Nephron (organoid): ENCODE measurements around the gene CBX3.
A peak's percentile ranks its signal among the peaks of the same experiment; 100 is the strongest.

Experiments used
- H3K27ac Mint-ChIP-seq, 3 experiments: 2 replicates each; pipeline ENCODE4 v1.8.0; 2020; ENCODE audit warnings: mixed read lengths in 3 of 3, mild to moderate bottlenecking in 2 of 3, moderate library complexity in 1 of 3
- H3K27me3 Mint-ChIP-seq: 2 replicates; pipeline ENCODE4 v1.8.0; 2021; ENCODE audit warnings: low read depth, mild to moderate bottlenecking, moderate library complexity, mixed read lengths
- H3K36me3 Mint-ChIP-seq: 2 replicates; pipeline ENCODE4 v1.8.0; 2020; ENCODE audit warnings: low read depth, mixed read lengths
- H3K4me1 Mint-ChIP-seq: 2 replicates; pipeline ENCODE4 v1.8.0; 2020; ENCODE audit warnings: mixed read lengths
- H3K4me3 Mint-ChIP-seq, 3 experiments: 2 replicates each; pipeline ENCODE4 v1.8.0; 2020; ENCODE audit warnings: mild to moderate bottlenecking in 3 of 3, mixed read lengths in 3 of 3, moderate library complexity in 2 of 3
- H3K9me3 Mint-ChIP-seq: 2 replicates; pipeline ENCODE4 v1.8.0; 2020; ENCODE audit warnings: mixed read lengths
- TF ChIP-seq, protein P1 (sequence below), 3 experiments: fragments of 200-600 bp; sonication (generic); IDR thresholded peaks; one replicate each; pipeline ENCODE4 v1.5.0; 2021; ENCODE audit warnings: antibody characterized with exemption in 3 of 3; ENCODE audit not compliant: unreplicated experiment in 3 of 3

CBX3 gene

DNA sequence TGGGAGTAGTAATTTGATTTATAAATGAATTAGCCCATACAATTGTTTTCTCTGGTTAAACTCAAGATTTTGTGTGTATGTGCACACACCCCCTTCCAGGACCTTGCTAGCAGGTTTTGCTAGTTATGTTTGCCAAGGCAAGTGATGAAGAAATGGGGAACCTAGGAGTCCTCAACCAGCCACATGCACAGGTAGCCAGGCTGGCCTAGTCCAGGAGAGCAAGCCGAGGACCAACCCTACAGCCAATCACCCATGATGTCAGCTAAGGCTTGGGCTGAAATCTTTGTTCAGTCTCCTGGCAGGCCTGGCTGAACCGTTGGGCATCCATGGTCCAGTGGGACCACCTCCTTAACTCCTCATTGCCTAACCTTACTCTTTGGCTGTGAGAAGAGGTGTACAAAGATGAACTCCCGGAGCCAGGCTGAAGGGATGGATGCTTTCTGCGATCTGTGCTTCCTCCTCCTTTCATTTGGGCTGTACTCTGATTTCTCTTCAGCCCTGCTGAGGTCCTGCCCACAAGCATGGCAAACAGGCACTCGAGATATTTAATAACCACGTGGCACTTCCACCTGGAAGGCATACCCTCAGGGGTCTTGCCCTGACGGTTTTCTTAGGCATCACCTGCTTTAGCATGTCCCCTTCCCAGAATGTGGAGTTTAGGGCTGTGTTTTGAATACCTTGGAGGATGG lies 23.1 kb upstream of the CBX3 start:
- Mint-ChIP-seq H3K36me3 (peaks cover 24% of the 10 kb centered on the region), H3K27ac (no peak overlapping the region), H3K27me3 (peaks cover 4% of the 10 kb centered on the region), H3K9me3 (peaks cover 8% of the 10 kb centered on the region), H3K4me1 (no peaks in the 10 kb centered on the region), H3K4me3 (no peak overlapping the region)
- TF ChIP-seq, protein P1, sequence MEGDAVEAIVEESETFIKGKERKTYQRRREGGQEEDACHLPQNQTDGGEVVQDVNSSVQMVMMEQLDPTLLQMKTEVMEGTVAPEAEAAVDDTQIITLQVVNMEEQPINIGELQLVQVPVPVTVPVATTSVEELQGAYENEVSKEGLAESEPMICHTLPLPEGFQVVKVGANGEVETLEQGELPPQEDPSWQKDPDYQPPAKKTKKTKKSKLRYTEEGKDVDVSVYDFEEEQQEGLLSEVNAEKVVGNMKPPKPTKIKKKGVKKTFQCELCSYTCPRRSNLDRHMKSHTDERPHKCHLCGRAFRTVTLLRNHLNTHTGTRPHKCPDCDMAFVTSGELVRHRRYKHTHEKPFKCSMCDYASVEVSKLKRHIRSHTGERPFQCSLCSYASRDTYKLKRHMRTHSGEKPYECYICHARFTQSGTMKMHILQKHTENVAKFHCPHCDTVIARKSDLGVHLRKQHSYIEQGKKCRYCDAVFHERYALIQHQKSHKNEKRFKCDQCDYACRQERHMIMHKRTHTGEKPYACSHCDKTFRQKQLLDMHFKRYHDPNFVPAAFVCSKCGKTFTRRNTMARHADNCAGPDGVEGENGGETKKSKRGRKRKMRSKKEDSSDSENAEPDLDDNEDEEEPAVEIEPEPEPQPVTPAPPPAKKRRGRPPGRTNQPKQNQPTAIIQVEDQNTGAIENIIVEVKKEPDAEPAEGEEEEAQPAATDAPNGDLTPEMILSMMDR (IDR thresholded peaks at IDR 0.05; ENCODE audit: unreplicated experiment in 3 of 3): no peak

DNA sequence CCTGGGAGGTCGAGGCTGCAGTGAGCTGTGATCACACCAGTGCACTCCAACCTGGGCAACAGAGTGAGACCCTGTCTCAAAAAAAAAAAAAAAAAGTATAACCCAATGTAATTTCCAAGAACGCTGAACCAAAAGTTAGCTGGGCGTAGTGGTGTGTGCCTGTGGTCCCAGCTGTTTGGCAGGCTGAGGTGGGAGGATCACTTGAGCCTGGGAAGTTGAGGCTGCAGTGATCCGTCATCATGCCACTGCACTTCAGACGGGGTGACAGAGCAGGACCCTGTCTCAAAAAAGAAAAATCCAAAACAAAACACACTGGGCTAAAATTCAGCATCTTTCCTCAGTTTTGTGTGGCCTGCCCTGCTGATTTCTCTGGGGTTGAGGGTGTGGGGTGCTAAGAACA lies 22.1 kb upstream of the CBX3 start:
- H3K4me1 Mint-ChIP-seq: no peaks in the 10 kb centered on the region
- TF ChIP-seq, protein P1 (IDR thresholded peaks at IDR 0.05; ENCODE audit: unreplicated experiment in 3 of 3): no peak
- peaks cover under 1% of the 10 kb centered on the region for H3K27me3 Mint-ChIP-seq
- peaks cover 3% of the 10 kb centered on the region for H3K9me3 Mint-ChIP-seq
- H3K4me3 Mint-ChIP-seq: no peak overlapping the region
- peaks cover 15% of the 10 kb centered on the region for H3K36me3 Mint-ChIP-seq
- no peak overlapping the region for H3K27ac Mint-ChIP-seq

DNA sequence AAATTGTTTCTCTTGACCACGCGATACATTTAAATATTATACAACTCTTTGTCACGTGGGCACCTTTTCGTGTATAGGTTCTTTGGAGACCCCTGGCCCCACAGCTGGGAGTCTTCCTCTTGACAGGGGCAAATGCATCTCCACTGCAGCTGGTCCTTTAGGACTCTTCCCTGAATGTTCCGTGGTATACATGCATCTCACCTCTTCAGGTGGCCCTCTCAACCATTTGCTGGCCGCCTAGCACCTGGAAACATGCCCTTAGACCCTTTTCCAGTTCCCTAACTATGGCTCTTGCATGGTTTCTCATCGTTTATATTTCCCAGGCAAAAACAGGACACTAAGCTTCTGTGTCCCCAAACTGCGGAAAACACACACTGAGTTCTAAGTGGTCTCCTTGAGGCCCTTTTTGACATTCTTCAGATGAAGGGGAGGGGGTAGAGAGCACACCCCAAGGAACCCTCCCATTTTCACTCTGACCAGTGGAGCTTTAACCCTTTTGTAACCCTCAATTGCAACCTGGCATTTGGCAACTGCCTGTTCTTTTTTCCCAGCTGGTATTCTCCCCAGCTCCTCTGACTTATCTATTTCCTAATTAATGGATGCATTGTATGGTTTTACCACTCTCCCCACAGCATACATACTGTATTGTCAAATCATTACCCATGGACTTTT lies 21.6 kb upstream of the CBX3 start:
- no peaks in the 10 kb centered on the region for H3K4me1 Mint-ChIP-seq
- H3K9me3 Mint-ChIP-seq: peaks cover 3% of the 10 kb centered on the region
- TF ChIP-seq, protein P1 (IDR thresholded peaks at IDR 0.05; ENCODE audit: unreplicated experiment in 3 of 3): no peak
- peaks cover 15% of the 10 kb centered on the region for H3K36me3 Mint-ChIP-seq
- no peak overlapping the region for H3K27ac Mint-ChIP-seq
- H3K4me3 Mint-ChIP-seq: no peak overlapping the region
- H3K27me3 Mint-ChIP-seq: no peaks in the 10 kb centered on the region

DNA sequence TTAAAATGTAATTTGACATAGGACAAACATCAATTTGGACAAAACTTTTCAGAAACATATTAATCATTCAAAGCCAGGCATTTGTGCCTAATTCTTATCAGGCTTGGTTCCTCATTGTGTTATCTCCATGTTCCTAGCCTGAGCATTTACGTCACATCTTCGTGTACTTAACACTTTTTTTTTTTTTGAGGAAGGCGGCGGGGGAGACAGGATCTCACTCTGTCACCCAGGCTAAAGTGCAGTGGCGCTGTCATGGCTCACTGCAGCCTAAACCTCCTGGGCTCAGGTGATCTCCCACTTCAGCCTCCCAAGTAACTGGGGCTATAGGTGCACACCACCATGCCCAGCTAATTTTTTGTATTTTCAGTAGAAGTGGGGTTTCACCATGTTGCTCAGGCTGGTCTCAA lies 20.8 kb upstream of the CBX3 start:
- H3K27ac Mint-ChIP-seq: peak overlapping the region in 1 of 3 experiments; percentile 8
- no peaks in the 10 kb centered on the region for H3K27me3 Mint-ChIP-seq
- H3K9me3 Mint-ChIP-seq: peaks cover 3% of the 10 kb centered on the region
- no peaks in the 10 kb centered on the region for H3K4me1 Mint-ChIP-seq
- TF ChIP-seq, protein P1 (IDR thresholded peaks at IDR 0.05; ENCODE audit: unreplicated experiment in 3 of 3): no peak
- no peak overlapping the region for H3K4me3 Mint-ChIP-seq
- H3K36me3 Mint-ChIP-seq: peaks cover 23% of the 10 kb centered on the region

DNA sequence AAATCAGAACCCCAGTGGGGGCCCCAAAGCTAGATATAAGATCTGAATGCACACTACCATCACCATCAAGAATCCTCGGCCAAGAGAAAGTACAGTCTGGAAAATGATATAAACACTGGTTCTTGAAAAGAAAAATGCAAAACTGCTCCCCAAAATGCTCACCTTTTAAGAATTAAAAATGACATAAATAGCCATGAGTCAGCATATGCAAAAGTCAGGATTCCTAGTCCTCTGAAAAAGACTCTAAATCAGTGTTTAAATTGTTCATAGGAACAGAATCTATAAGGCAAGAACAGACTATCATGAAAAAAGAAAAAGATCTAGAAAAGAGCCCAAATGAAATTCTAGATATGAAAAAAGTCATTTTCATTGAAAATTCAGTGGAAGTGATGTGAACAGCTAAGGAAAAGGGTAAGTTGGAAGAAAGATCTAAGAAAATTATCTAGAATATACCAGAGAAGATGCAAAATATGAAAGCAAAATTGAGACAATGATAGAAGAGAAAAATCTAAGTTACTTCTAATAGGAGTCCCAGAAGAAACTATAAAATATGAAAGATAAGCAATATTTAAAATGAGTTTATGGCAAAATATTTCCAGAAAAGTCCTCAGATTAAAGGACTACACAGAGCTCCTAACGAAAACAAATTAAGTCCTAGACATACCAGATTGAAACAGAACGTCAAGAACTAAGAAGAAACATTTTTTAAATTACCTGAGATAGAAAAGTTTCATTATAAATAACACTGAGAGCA lies 19.9 kb upstream of the CBX3 start:
- no peak overlapping the region for H3K4me3 Mint-ChIP-seq
- peaks cover 24% of the 10 kb centered on the region for H3K36me3 Mint-ChIP-seq
- no peaks in the 10 kb centered on the region for H3K4me1 Mint-ChIP-seq
- TF ChIP-seq, protein P1 (IDR thresholded peaks at IDR 0.05; ENCODE audit: unreplicated experiment in 3 of 3): no peak
- peaks cover 3% of the 10 kb centered on the region for H3K9me3 Mint-ChIP-seq
- peak overlapping the region in 1 of 3 experiments; percentile 11 for H3K27ac Mint-ChIP-seq
- H3K27me3 Mint-ChIP-seq: no peaks in the 10 kb centered on the region
